COR-L47 (cell line): ENCODE data around the gene TRPV2.
"Not testable (repeated sequence)": the region's sequence is repeated elsewhere in the genome, so short reads cannot be mapped to it uniquely, and the experiment has no call there.

Source experiments
- DNase-seq: peaks from one replicate; lab custom pipeline; 2025; lab: John Stamatoyannopoulos, UW

The TRPV2 gene

DNA sequence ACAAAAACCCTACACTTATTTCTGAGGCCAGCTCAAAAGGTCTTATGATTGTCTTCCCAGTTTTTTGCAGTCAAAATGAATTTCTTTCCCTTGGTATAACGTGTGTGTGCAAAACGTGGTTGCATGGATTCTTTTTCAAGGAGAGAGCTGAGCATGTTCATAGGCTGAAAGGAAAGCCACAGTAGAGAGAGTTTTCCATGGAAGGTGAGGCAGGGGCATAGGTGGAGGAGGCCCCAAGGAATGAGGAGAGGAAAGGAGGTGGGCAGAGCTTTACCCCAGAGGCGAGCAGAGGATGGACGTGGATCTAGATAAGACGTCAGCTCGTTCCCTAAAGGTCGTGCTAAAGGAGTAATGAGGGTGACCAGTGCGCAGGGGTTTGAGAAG, 22.8 kb downstream of the TRPV2 start:
- DNase-seq: no peak

DNA sequence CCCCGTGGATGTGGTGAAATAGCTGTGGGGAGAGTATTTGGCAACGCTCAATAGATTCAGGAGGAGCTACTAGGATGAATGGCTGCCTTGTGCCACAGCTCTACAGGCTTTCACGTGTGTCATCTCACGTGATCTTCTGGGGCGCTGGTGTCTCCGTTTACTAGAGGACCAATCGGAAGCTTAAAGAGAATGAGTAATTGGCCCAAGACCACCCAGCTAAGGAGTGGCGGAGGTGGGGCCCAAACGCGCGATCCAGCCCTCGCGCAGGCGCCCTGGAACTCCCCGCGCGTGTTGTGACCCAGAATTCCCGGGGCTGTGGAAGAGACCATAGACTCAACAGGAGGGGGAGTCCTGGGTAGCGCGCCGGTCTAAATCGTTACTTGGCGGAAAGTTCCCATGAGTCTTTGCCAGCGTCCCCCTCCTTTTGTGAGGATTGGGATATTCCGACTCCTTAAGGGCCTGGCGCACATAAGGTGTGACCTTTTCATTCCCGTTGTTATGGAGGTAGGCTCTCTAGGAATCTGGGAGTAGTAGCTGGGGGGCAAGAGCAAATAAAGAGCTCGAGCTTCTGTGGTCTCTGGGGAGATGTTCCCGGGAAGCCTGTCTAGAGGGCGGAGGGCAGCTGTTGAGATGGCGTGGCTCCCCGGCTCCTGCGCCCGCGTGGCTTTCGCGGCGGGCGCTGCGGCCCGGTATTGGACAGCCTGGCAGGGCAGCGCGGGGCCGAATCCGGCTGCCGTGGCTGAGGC, 23.4 kb downstream of the TRPV2 start:
- DNase-seq: peak; percentile 91

DNA sequence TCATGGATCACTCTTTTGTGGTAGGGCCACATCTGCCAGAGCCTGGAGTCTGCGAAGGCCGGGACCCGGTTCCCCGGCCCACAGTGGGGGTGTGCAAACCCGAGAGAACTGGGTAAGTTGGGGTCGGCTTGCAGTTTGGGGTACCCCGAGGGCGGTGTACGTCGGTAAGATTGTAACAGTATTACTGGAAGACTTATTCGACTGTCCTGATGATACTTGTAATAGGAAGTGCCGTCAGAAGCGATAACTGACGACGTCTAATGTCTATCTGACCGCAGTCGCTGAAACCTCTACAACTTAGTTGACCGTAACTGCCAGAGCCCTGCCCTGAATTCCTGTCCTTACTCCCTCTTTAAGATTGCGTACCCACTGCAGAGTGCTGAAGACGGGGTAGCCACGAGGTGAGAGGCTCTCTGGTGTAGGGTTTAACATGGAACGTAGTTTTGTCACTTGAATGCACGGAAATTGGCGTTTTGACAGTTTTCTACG, 24.0 kb downstream of the TRPV2 start:
- no peak for DNase-seq

DNA sequence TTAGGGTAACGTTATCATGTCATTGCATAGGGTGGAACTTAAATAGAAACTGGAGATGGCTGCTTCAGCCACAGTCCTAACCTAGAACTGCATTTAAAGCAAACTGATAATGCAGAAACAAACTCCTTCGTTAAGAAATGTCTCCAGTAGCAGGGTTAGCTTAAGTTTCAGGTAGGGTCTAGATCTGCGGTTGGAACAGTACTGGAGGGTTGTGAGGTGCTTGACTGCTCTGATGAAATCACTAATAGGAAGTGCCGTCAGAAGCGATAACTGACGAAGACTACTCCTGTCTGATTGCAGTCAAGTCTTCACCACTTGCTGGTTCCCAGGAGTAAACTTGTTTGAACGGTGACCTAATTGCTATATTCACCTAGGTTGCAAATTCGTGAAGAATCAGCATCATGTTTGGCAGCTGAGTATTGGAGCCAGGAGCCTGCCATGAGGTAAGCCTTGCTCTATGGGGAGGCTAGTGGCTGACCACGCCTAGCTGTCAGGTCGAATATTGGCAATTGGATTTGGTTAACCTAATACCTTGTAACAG, 24.5 kb downstream of the TRPV2 start:
- DNase-seq: no peak

DNA sequence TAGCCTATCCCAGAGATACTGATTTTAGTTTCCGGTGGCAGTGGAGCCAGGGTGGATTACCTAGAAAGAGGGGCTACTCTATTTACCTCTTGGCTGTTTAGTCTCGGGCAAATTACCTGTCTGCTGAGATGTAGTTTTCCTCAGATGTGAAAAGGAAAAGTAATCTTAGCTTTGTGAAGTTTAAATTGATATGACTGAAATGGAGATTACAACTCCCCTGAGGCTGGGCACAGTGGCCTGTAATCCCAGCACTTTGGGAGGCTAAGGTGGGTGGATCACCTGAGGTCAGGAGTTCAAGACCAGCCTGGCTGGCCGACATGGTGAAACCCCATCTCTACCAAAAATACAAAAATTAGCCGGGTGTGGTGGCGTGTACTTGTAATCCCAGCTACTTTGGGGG, 25.0 kb downstream of the TRPV2 start:
- DNase-seq: not testable (repeated sequence)

DNA sequence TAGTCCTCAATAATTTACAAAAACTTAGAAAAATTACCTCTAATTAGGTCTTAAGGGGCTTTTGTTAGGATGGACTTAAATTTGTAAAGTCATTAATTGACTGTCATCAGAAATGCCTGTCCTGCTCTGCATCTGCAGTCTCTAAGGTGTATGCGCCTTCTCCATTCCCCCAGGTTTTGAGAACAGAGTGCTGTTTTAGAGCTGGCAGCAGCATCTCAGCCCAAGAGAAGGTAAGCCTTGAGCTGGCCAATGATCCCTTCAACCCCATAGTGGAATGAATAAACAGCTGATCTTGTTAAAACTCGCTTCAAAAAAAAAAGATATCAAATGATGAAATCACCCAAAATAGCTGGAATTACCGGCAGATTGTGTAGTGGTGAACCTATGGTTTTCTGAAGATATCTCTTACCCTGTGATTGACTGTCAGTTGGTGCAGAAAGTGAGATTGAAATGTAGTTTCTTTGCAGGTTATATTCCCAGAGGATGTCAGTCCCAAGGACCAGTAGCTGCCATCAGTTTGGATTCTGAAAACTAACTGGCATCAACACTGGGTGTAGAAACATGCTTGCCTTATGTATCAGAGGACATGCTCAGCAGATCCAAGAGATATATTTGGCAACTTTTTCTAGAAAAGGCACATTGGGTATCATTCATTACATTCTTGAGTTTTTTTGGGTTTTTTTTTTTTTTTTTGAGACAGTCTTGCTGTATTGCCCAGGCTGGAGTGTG, 25.7 kb downstream of the TRPV2 start:
- no peak for DNase-seq

DNA sequence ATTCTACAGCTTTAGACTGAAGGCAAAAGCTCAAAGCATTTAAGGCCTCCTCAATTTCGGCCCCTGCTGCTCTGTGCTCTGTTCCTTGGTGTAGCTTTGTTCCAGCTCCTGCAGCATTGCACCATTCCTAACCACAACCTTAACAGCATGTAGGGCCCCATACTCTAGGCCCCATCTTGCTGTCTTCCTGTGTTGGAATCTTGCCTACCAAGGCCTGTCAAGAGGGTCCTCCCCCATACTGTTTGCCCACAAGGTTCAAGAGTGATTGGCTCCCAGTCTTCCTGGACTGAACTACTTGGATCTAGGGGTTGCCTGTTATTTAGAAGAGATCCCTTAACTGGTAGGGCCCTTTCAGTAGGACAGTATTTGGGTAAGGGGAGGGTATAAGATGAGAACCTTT, 26.8 kb downstream of the TRPV2 start:
- no peak for DNase-seq

DNA sequence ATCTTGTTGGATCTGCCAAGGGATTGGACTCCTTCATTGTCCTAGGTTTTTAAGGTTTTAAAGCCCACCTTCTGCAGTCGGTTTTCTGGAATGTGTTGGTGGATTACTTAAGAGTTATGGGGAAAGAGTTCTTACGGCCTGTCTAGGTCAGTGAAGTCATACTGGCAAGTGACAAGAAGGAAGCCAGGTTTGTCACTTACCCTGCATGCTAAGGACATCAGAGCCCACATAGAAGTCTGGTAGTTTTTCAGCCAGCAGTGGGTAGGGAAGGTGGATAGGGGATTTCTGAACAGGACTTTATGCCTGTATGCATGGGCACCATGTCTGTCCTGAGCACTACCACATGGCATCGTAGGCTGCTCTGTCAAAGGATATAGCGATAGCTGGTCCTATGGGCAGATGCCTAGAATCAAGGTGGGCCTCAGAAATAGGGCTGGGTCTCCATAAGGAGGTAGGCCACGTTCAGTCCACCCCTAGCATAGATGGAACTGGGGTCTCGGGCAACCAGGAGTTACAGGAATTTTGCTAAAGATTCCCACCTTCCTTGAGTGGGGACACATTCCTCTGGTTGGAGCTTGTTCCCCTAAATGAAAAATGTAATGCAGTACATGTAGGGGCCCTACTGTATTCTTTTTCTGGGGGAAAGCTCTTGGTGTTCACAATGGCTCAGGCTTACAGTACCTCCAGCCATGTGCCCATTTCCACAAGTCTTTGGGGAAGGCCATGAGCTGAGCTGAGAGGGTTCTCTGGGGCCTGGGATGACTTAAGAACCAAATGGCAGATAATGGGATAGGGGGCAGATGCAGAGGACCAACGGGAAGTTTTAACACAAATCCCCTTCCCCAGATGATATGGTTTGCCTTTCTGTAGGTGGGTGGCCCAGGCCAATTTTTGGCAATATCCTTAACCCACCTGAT, 27.5 kb downstream of the TRPV2 start:
- DNase-seq: no peak

DNA sequence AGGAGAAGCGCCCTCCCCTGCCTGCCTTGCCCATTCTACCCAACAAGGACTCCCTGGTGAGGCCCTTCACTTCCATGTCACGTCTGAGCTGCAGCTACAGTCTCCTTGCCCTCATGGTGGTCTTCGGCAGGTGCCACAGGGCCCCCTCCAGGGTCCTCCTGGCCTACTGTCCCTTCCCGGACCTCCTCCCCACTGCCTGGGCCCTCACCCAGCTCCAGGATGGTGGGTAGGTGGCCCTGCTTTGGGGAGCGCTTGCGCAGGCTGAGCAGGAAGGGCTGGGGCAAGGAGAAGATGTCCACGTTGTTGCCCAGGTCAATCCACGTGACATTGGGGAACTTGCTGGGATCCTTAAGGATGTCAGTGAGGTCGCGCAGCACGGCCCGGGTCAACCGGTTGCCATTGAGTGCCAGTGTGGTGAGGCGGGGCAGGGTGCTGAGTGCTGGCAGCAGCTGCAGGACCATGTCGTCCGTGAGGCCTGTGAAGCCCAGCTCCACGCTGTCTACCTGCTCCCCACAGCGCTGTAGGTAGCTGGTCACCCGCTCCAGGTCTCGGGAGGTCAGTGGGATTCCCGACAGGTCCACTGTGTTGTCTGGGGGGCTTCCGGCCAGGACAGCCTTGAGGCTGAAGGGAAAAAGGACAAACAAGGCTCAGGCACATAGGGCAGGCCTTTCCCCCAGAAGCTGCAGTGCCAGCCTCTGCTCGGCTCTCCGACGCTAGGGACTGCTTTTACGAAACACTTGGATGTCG, 28.3 kb downstream of the TRPV2 start:
- no peak for DNase-seq

DNA sequence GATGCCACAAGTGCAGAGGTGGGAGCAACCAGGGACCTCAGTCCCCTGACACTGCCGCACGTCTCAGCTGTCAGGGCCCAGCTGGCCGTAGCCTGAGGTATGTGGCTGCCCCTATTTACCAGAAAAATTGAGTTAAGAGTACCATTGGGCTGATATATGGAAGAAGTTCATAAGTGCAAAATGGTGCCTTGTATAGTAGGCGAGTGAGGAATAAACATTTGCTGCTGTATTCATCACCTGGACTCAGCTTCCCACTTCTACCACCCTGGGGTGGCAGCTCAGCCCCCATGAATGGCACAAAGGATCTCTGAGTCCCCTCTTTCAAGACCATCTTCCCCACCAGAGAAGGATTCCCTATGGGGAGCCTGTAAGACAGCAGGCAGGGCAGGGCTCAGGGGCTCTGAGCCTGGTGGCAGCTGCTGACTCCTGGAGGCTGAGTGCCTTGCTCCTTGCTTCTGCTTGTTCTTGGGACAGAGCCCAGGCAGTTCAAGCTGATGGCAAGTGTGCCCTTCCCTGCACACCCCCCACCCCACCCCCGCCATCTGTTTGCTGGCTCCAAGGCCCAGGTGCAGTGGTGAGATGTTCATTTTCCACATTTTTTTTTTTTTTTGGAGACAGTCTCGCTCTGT, 29.0 kb downstream of the TRPV2 start:
- no peak for DNase-seq

DNA sequence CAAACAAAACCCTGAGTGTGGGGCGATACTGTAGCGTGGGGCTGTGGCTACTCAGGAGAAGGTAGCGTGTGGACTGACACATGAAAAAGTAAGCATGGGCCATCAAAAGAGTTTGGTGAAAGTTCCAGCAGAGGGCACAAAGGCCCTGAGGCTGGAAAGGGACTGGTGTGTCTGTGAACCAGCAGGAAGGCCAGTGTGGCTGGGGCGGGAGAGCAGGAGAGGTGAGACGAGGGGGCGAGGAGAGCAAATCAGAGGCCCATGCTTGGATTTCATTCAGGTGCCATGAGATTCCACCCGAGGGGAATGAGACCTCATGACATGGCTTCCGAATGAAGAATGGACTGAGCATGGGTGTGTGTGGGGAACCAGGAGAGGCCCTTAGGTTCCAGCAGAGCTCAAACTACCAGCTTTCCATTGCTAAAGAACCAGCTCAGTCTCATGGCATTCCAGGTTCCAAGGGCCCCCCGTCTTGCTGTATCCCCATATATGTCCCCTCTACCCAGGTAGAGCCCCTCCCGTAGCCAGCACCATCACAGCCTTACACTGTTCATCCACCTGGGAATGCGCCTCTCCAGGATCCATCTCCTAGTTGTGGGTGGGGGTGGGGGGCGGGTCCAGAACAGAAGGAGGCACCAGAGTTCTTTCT, 31.1 kb downstream of the TRPV2 start:
- no peak for DNase-seq

DNA sequence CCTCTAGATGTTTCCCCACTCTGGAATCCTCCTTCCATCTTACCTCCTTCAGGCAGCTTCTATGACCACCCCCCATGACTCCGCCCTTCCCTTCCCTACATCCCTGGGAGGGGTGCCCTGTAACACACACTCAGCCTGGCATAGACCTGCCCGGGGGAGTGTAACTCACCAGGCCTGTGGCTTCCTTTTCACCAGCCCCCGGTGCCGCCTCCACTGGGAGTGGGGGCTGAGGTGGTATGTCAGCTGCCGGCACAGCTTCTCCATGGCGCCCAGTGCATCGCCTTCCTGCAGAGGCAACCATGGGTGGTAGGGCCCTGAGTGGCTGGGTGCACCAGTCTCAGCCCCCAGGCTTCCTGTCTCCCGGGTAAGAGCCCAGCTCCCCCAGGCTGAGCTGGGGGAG, 32.3 kb downstream of the TRPV2 start:
- no peak for DNase-seq

DNA sequence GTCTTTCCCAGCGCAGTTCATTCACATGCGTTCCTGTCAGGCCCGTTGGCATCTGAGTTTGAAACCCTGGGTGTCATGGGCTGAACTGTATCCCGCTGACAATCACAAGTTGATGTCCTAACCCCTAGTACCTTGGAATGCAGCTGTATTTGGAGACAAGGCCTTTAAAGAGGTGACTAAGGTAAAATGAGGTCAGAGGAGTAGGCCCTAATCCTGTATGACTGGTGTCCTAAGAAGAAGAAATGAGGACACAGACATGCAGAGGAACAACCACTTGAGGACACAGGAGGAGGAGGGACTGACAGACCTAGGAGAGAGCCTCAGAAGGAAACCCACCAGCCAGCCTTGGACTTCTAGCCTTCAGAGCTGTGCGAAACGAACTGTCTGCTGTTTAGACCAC, 33.1 kb downstream of the TRPV2 start:
- DNase-seq: no peak

DNA sequence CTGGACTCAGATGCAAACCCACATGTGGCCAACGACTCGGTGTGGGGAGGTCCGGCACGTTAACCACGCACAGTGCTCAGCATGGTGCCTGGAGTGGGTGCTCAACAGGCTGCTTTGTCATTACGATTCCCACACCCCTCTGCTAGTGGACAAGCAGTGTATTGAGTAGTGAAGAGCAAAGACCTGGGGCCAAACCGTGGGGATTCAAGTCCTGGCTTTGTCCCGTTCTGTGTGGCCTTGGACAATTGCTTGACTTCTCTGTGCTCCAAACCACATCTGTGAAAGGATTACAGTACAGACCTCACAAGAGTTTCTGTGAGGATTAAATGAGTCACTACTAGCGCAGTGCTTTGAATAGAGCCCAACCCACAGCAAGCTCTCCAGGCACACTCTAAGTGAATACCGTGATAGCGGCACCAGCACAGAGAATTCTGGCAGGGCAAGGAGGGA, 33.8 kb downstream of the TRPV2 start:
- no peak for DNase-seq

DNA sequence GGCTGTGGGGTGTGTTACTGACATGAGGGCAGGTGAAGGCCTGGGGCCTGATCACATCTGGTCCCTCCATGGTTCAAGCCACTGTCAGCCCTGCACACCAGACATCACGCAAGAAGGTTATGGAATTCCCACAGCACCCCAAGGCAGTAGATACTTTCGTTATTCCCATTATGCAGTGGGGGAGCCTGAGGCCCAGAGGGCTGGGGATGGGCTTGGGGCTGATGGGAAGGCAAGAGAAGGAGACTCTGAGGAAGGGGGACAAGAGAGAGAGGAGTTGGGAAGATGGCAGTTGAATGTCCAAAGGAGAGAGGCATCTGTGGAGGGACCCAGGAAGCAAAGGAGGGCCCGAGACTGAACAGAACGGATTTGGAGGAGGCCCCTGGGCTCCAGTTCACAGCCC, 34.7 kb downstream of the TRPV2 start:
- DNase-seq: no peak

DNA sequence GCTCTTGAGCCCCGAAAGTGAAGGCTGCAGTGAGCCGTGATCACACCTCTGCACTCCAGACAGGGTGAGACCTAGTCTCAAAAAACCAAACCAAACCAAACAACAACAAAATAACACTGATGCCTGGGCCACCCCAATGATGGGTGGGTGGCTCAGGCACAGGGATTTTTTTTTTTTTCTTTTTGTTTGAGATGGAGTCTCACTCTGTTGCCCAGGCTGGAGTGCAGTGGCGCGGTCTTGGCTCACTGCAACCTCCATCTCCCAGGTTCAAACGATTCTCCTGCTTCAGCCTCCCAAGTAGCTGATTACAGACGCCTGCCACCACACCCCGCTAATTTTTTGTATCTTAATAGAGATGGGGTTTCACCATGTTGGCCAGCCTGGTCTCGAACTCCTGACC, 36.9 kb downstream of the TRPV2 start:
- not testable (repeated sequence) for DNase-seq

DNA sequence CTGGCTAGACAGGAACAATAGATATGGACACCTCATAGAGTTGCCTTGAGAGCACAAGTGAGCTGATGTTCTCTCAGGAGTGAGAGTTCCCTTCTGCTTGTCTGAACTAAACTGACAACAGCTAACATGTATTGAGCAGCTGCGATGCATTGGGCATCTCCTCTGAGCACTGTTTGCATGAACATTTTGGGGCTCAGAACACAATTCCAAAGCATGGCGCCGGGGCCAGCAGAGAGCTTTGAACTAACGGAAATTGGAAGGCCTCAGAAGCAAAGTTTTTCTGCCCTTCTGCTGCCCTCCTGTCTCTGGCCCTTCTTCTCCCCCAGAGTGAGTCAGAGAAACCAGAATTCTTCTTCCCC, 38.1 kb downstream of the TRPV2 start:
- DNase-seq: no peak

DNA sequence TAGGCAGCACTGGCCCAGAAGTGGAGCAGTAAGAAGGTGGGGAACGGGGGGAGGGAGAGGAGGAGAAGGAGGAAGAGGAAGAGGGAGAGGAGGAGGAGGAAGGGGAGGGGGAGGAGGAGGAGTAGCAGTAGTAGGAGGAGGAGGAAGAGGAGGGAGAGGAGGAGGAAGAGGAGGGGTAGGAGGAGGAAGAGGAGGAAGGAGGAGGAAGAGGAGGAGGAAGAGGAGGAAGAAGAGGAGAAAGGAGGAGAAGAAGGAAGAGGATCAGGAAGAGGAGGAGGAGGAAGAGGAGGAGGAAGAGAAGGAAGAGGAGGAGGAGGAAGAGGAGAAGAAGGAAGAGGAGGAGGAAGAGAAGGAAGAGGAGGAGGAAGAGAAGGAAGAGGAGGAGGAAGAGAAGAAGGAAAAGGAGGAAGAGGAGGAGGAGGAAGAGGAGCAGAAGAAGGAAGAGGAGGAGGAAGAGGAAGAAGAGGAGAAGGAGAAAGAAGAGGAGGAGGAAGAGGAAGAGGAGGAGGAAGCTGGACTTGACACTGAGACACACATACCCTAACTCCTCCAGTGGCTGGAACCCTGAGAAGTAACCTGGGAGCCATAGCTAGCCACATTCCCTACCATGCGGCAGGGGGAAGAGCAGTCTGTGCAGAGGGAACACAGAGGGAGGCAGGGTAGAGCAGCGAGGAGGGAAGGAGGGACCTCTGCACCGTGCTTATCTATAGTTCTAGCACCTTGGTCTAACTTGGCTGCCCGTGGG, 40.8 kb downstream of the TRPV2 start:
- no peak for DNase-seq

DNA sequence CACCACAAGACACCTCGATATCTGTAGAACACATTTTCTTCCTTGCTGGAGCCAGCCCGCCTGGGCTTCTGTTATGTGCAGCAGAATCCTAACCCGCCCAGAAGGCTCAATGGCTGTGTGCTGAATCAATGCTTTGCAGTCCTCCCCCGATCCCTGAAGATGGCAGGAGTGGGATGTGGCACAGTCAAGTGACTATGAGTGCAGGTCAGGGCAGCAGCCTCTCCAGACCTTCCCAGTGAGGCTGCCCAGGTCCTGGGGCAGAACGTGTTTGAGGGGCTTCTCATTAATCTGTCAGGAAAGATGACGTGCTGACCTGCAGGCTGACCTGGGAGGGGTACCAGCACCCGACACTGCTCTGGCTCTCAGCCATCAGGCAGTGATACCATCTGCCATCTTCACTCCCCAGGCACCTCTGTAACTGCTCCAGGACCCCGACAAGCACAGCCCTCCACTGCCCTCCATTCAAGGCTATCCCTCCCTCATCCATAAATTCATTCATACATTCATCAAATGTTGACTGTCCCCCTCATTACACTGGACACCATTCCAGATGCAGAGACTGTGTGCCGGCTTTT, 41.5 kb downstream of the TRPV2 start:
- DNase-seq: no peak
